GM23248 (cell line): ENCODE measurements around the gene DNAI1. TPM values are rescaled to one million over a fixed set of nuclear protein-coding genes. Genes with fewer than 3 reads are reported as not detected.
A peak's percentile ranks its signal among the peaks of the same experiment; 100 is the strongest.

Experiments
- DNase-seq: peaks from one replicate; pipeline ENCODE4 v3.0.0-alpha.2; 2015
- H2AFZ ChIP-seq: fragments of 200-600 bp; sonication (generic); 2 replicates; pipeline ENCODE4 v1.6.1; 2016; ENCODE audit warnings: antibody characterized with exemption
- H3F3A ChIP-seq: fragments of 200-600 bp; sonication (generic); 2 replicates; pipeline ENCODE4 v1.6.1; 2016; ENCODE audit warnings: mild to moderate bottlenecking, antibody characterized with exemption, mixed run types; ENCODE audit not compliant: insufficient read depth
- H3K27ac ChIP-seq: fragments of 200-600 bp; sonication (generic); 2 replicates; pipeline ENCODE4 v1.5.1; 2016; ENCODE audit warnings: mild to moderate bottlenecking
- H3K27me3 ChIP-seq: fragments of 200-600 bp; sonication (generic); replicated peaks from 2 replicates; pipeline ENCODE4 v1.6.1; 2016; ENCODE audit warnings: mild to moderate bottlenecking; ENCODE audit not compliant: insufficient read depth
- H3K36me3 ChIP-seq: fragments of 200-600 bp; sonication (generic); 2 replicates; pipeline ENCODE4 v1.6.1; 2016; ENCODE audit warnings: low read depth, mild to moderate bottlenecking
- H3K4me1 ChIP-seq: fragments of 200-600 bp; sonication (generic); 2 replicates; pipeline ENCODE4 v1.6.1; 2016; ENCODE audit warnings: mild to moderate bottlenecking; ENCODE audit not compliant: insufficient read depth
- H3K4me2 ChIP-seq: fragments of 200-600 bp; sonication (generic); one replicate; pipeline ENCODE4 v1.6.1; 2016; ENCODE audit warnings: mild to moderate bottlenecking; ENCODE audit not compliant: unreplicated experiment
- H3K4me3 ChIP-seq: fragments of 200-600 bp; sonication (generic); 2 replicates; pipeline ENCODE4 v1.5.1; 2016; ENCODE audit warnings: mild to moderate bottlenecking
- H3K79me2 ChIP-seq: fragments of 200-600 bp; sonication (generic); 2 replicates; pipeline ENCODE4 v1.6.1; 2016; ENCODE audit warnings: mild to moderate bottlenecking; ENCODE audit not compliant: insufficient read depth
- H3K9ac ChIP-seq: fragments of 200-600 bp; sonication (generic); 2 replicates; pipeline ENCODE4 v1.6.1; 2016; ENCODE audit warnings: mild to moderate bottlenecking
- H3K9me2 ChIP-seq: fragments of 200-600 bp; sonication (generic); 2 replicates; pipeline ENCODE4 v1.6.1; 2016; ENCODE audit warnings: mixed run types, mild to moderate bottlenecking, moderate library complexity; ENCODE audit not compliant: insufficient read depth
- H3K9me3 ChIP-seq: fragments of 200-600 bp; sonication (generic); one replicate; pipeline ENCODE4 v1.6.1; 2017; ENCODE audit warnings: low read depth
- H4K20me1 ChIP-seq: fragments of 200-600 bp; sonication (generic); 2 replicates; pipeline ENCODE4 v1.6.0; 2016; ENCODE audit not compliant: insufficient read depth
- EZH2 ChIP-seq: fragments of 200-600 bp; sonication (generic); IDR thresholded peaks from 2 replicates; pipeline ENCODE4 v1.6.1; 2018; ENCODE audit warnings: antibody characterized with exemption, mild to moderate bottlenecking; ENCODE audit not compliant: insufficient read depth, poor library complexity, severe bottlenecking
- EZH2phosphoT487 ChIP-seq: fragments of 200-600 bp; sonication (generic); IDR thresholded peaks from 2 replicates; pipeline ENCODE4 v1.6.1; 2018; ENCODE audit warnings: antibody characterized with exemption, moderate library complexity, mild to moderate bottlenecking, low read depth; ENCODE audit not compliant: insufficient read depth
- WGBS, 2 experiments: methylation state at CpG; one replicate each; pipeline ENCODE4 v1.1.6; 2015 to 2017; ENCODE audit warnings: low lambda C conversion rate in 2 of 2, low coverage in 1 of 2; ENCODE audit errors: missing lambda C conversion rate in 2 of 2; 5-methylcytosine and 5-hydroxymethylcytosine counted together
- in situ Hi-C: fragments of 300-500 bp; cut with MboI; formaldehyde crosslinking; loops from 2 replicates; pipeline ENCODE4 v1.15.0; 2020
- polyA plus RNA-seq: library from polyadenylated mRNA; unstranded; fragments of >200 nt; fragmentation: Nextera tagmentation; extraction: Ambion mirVana; gene quantifications from 2 replicates; pipeline ENCODE4 v1.2.1, GENCODE V29; 2016
- total RNA-seq: library from RNA; depleted of rRNA; stranded (reverse); fragments of >200 nt; shearing (Covaris generic); gene quantifications from 2 replicates; pipeline ENCODE4 v1.2.3, GENCODE V29; 2014

The DNAI1 gene
- total and polyA plus RNA-seq, 2 experiments from 2014 or later: not detected

- H3K9ac ChIP-seq: no peak overlapping the region
- no peaks in the 10 kb centered on the region for H4K20me1 ChIP-seq
- no peaks in the 10 kb centered on the region for H3K36me3 ChIP-seq
- no peak overlapping the region for H3K27ac ChIP-seq
- no peaks in the 10 kb centered on the region for H3K9me3 ChIP-seq
- H3K4me2 ChIP-seq: no peak overlapping the region
- 68 to 83% methylated on average over 5 to 7 of the region's 7 CpGs for WGBS, 2 experiments
- TF ChIP-seq EZH2 (no peak), EZH2phosphoT487 (no peak)
- H3F3A ChIP-seq: no peaks in the 10 kb centered on the region
- in situ Hi-C loops: no loop called here
- H3K27me3 ChIP-seq: peaks cover 17% of the 10 kb centered on the region
- no peak overlapping the region for H2AFZ ChIP-seq
- no peak for DNase-seq
- no peaks in the 10 kb centered on the region for H3K9me2 ChIP-seq
- no peaks in the 10 kb centered on the region for H3K79me2 ChIP-seq
- H3K4me3 ChIP-seq: no peak overlapping the region
- H3K4me1 ChIP-seq: no peaks in the 10 kb centered on the region
Observed at GRCh38 chr9:34536685-34537084, 78.1 kb downstream of the DNAI1 start.

- peaks cover 6% of the 10 kb centered on the region for H3K27me3 ChIP-seq
- H3K36me3 ChIP-seq: no peaks in the 10 kb centered on the region
- no peaks in the 10 kb centered on the region for H3F3A ChIP-seq
- H3K9ac ChIP-seq: no peak overlapping the region
- no peak overlapping the region for H3K27ac ChIP-seq
- H3K79me2 ChIP-seq: no peaks in the 10 kb centered on the region
- H3K9me3 ChIP-seq: no peaks in the 10 kb centered on the region
- no peaks in the 10 kb centered on the region for H3K4me1 ChIP-seq
- no peak for TF ChIP-seq EZH2
- TF ChIP-seq EZH2phosphoT487: no peak
- H3K9me2 ChIP-seq: no peaks in the 10 kb centered on the region
- H3K4me2 ChIP-seq: no peak overlapping the region
- H2AFZ ChIP-seq: no peak overlapping the region
- WGBS, 2 experiments: 49 to 52% methylated on average over 2 of the region's 2 CpGs
- in situ Hi-C loops: no loop called here
- DNase-seq: peak; percentile 80
- H3K4me3 ChIP-seq: no peak overlapping the region
- no peaks in the 10 kb centered on the region for H4K20me1 ChIP-seq
Observed at GRCh38 chr9:34540827-34541226, 82.2 kb downstream of the DNAI1 start.

GRCh38 chr9:34541540-34541939 lies 82.9 kb downstream of the DNAI1 start:
- no peaks in the 10 kb centered on the region for H3F3A ChIP-seq
- no peaks in the 10 kb centered on the region for H3K9me2 ChIP-seq
- no peaks in the 10 kb centered on the region for H3K79me2 ChIP-seq
- H3K27ac ChIP-seq: no peak overlapping the region
- no peaks in the 10 kb centered on the region for H3K9me3 ChIP-seq
- peaks cover 6% of the 10 kb centered on the region for H3K27me3 ChIP-seq
- 51 to 60% methylated on average over 7 of the region's 7 CpGs for WGBS, 2 experiments
- no peaks in the 10 kb centered on the region for H3K36me3 ChIP-seq
- H3K4me2 ChIP-seq: no peak overlapping the region
- no peaks in the 10 kb centered on the region for H4K20me1 ChIP-seq
- no peaks in the 10 kb centered on the region for H3K4me1 ChIP-seq
- no peak overlapping the region for H2AFZ ChIP-seq
- H3K4me3 ChIP-seq: no peak overlapping the region
- no peak for DNase-seq
- TF ChIP-seq EZH2 (no peak), EZH2phosphoT487 (no peak)
- no peak overlapping the region for H3K9ac ChIP-seq
- in situ Hi-C loops: no loop called here

- Histone ChIP-seq H2AFZ (no peak overlapping the region), H3K36me3 (no peaks in the 10 kb centered on the region), H3K9me3 (no peaks in the 10 kb centered on the region), H4K20me1 (no peaks in the 10 kb centered on the region), H3K27ac (no peak overlapping the region), H3K9ac (no peak overlapping the region), H3F3A (no peaks in the 10 kb centered on the region), H3K4me2 (no peak overlapping the region), H3K4me1 (no peaks in the 10 kb centered on the region), H3K27me3 (no peaks in the 10 kb centered on the region; the same call in 1 of the 2 replicates), H3K4me3 (no peak overlapping the region), H3K79me2 (no peaks in the 10 kb centered on the region), H3K9me2 (no peaks in the 10 kb centered on the region)
- no peak for DNase-seq
- 43 to 47% methylated on average over 5 of the region's 5 CpGs for WGBS, 2 experiments
- TF ChIP-seq EZH2phosphoT487 (no peak), EZH2 (no peak)
- in situ Hi-C loops: no loop called here
Observed at GRCh38 chr9:34544035-34544434, 85.4 kb downstream of the DNAI1 start.

GRCh38 chr9:34545497-34545896 lies 86.9 kb downstream of the DNAI1 start:
- H3K27ac ChIP-seq: no peak overlapping the region
- DNase-seq: no peak
- in situ Hi-C loops: no loop called here
- no peaks in the 10 kb centered on the region for H3K9me3 ChIP-seq
- TF ChIP-seq EZH2: no peak
- no peak for TF ChIP-seq EZH2phosphoT487
- WGBS, 2 experiments: 72 to 74% methylated on average over 6 of the region's 6 CpGs
- no peaks in the 10 kb centered on the region; the same call in 1 of the 2 replicates for H3K27me3 ChIP-seq
- H3K4me2 ChIP-seq: no peak overlapping the region
- H3F3A ChIP-seq: no peaks in the 10 kb centered on the region
- H3K79me2 ChIP-seq: no peaks in the 10 kb centered on the region
- H3K9ac ChIP-seq: no peak overlapping the region
- H3K4me3 ChIP-seq: no peak overlapping the region
- no peaks in the 10 kb centered on the region for H3K4me1 ChIP-seq
- H3K36me3 ChIP-seq: no peaks in the 10 kb centered on the region
- no peaks in the 10 kb centered on the region for H4K20me1 ChIP-seq
- no peak overlapping the region for H2AFZ ChIP-seq
- no peaks in the 10 kb centered on the region for H3K9me2 ChIP-seq
